GM23338 (cell line): ENCODE measurements around the gene MPRIP. TPM values are rescaled to one million over a fixed set of nuclear protein-coding genes. Genes with fewer than 3 reads are reported as not detected.
A peak's percentile ranks its signal among the peaks of the same experiment; 100 is the strongest.

Source experiments
- ATAC-seq: fragments of 200-7000 bp; cut with Tn5 transposase; 3 replicates; pipeline ENCODE4 v1.9.1; 2020
- DNase-seq: peaks from one replicate; pipeline ENCODE4 v3.0.0-alpha.2; 2015; ENCODE audit warnings: low spot score
- H2AFZ ChIP-seq: fragments of 200-600 bp; sonication (generic); 2 replicates; pipeline ENCODE4 v1.8.0; 2016; ENCODE audit warnings: antibody characterized with exemption, mild to moderate bottlenecking, moderate library complexity
- H3F3A ChIP-seq: fragments of 200-600 bp; sonication (generic); replicated peaks from 2 replicates; pipeline ENCODE4 v1.8.0; 2017; ENCODE audit warnings: antibody characterized with exemption, mixed run types, low read depth
- H3K27ac ChIP-seq: fragments of 200-600 bp; sonication (generic); 2 replicates; pipeline ENCODE4 v1.6.1; 2016; ENCODE audit warnings: low read depth
- H3K27me3 ChIP-seq: fragments of 200-600 bp; sonication (generic); 2 replicates; pipeline ENCODE4 v1.8.0; 2016; ENCODE audit warnings: mild to moderate bottlenecking, mixed run types, moderate library complexity; ENCODE audit not compliant: insufficient read depth
- H3K36me3 ChIP-seq: fragments of 200-600 bp; sonication (generic); 2 replicates; pipeline ENCODE4 v1.8.0; 2016; ENCODE audit warnings: mild to moderate bottlenecking; ENCODE audit not compliant: insufficient read depth
- H3K4me1 ChIP-seq: fragments of 200-600 bp; sonication (generic); 2 replicates; pipeline ENCODE4 v1.8.0; 2016; ENCODE audit warnings: mild to moderate bottlenecking, moderate library complexity; ENCODE audit not compliant: insufficient read depth
- H3K4me2 ChIP-seq: fragments of 200-600 bp; sonication (generic); 2 replicates; pipeline ENCODE4 v1.7.1; 2017; ENCODE audit warnings: mixed run types
- H3K4me3 ChIP-seq: fragments of 200-600 bp; sonication (generic); 2 replicates; pipeline ENCODE4 v1.6.1; 2016; ENCODE audit warnings: mixed run types
- H3K79me2 ChIP-seq: fragments of 200-600 bp; sonication (generic); replicated peaks from 2 replicates; pipeline ENCODE4 v1.8.0; 2017; ENCODE audit warnings: mild to moderate bottlenecking; ENCODE audit not compliant: insufficient read depth
- H3K9me2 ChIP-seq: fragments of 200-600 bp; sonication (generic); 2 replicates; pipeline ENCODE4 v1.8.0; 2017; ENCODE audit not compliant: insufficient read depth
- H4K20me1 ChIP-seq: fragments of 200-600 bp; sonication (generic); replicated peaks from 2 replicates; pipeline ENCODE4 v1.8.0; 2017; ENCODE audit warnings: mild to moderate bottlenecking; ENCODE audit not compliant: insufficient read depth
- H3K27ac Mint-ChIP-seq: 2 replicates; pipeline ENCODE4 v1.8.0; 2020; ENCODE audit warnings: inconsistent platforms, mild to moderate bottlenecking, moderate library complexity, mixed read lengths
- H3K27me3 Mint-ChIP-seq: 3 replicates; pipeline ENCODE4 v1.8.0; 2022; ENCODE audit warnings: low read depth, mild to moderate bottlenecking, moderate library complexity, mixed read lengths, inconsistent platforms; ENCODE audit not compliant: insufficient read depth, poor library complexity
- H3K36me3 Mint-ChIP-seq: 3 replicates; pipeline ENCODE4 v1.8.0; 2021; ENCODE audit warnings: low read depth, mild to moderate bottlenecking, inconsistent platforms, moderate library complexity, mixed read lengths
- H3K4me1 Mint-ChIP-seq: 3 replicates; pipeline ENCODE4 v1.8.0; 2020; ENCODE audit warnings: mild to moderate bottlenecking, inconsistent platforms, mixed read lengths
- H3K4me3 Mint-ChIP-seq: 3 replicates; pipeline ENCODE4 v1.8.0; 2021; ENCODE audit warnings: moderate library complexity, mild to moderate bottlenecking, inconsistent platforms, mixed read lengths
- H3K9me3 Mint-ChIP-seq: 3 replicates; pipeline ENCODE4 v1.8.0; 2020; ENCODE audit warnings: moderate library complexity, mild to moderate bottlenecking, inconsistent platforms, mixed read lengths
- CREB1 ChIP-seq: fragments of 250-450 bp; sonication (Bioruptor Pico); IDR thresholded peaks from 2 replicates; pipeline ENCODE4 v1.5.0; 2020; ENCODE audit warnings: low read depth, mild to moderate bottlenecking, moderate library complexity
- CTCF ChIP-seq, 2 experiments: fragments of 200-600 bp in 1 of 2; sonication (generic) in 1 of 2; conservative IDR thresholded peaks; 2 replicates each; pipeline versions ENCODE4 v1.5.1 to v1.6.1; 2016 to 2017; ENCODE audit warnings: antibody characterized with exemption in 2 of 2, low read depth in 2 of 2, mild to moderate bottlenecking in 2 of 2, moderate library complexity in 1 of 2
- ETS1 ChIP-seq: IDR thresholded peaks from 2 replicates; pipeline ENCODE4 v1.6.1; 2016; ENCODE audit warnings: antibody characterized with exemption
- JUNB ChIP-seq: IDR thresholded peaks from one replicate; pipeline ENCODE4 v1.6.1; 2016; ENCODE audit warnings: antibody characterized with exemption; ENCODE audit not compliant: unreplicated experiment
- REST ChIP-seq: IDR thresholded peaks from one replicate; pipeline ENCODE4 v1.6.1; 2018; ENCODE audit warnings: antibody characterized with exemption; ENCODE audit not compliant: unreplicated experiment
- polyA plus RNA-seq: library from polyadenylated mRNA; unstranded; fragments of >200 nt; fragmentation: Nextera tagmentation; extraction: Ambion mirVana; gene quantifications from 2 replicates; pipeline ENCODE4 v1.2.1, GENCODE V29; 2016
- total RNA-seq: library from RNA; depleted of rRNA; stranded (reverse); fragments of >200 nt; shearing (Covaris generic); gene quantifications from 2 replicates; pipeline ENCODE4 v1.2.3, GENCODE V29; 2014

Gene MPRIP
- total and polyA plus RNA-seq, 2 experiments from 2014 or later, result 39.3 to 113 TPM

- H3K4me3 Mint-ChIP-seq, result no peak overlapping the region
- H3K36me3 Mint-ChIP-seq, result peaks cover 45% of the 10 kb centered on the region
- no peak for TF ChIP-seq ETS1
- no peak for TF ChIP-seq CREB1
- TF ChIP-seq REST, result no peak
- DNase-seq (no peak), ATAC-seq (no peak)
- Histone ChIP-seq H3K27me3 (no peaks in the 10 kb centered on the region), H3K79me2 (no peaks in the 10 kb centered on the region), H3K27ac (no peak overlapping the region), H3K4me2 (no peak overlapping the region), H3K9me2 (no peaks in the 10 kb centered on the region), H3F3A (0 out of 2 replicates have a peak, but pooled peaks cover 3% of the 10 kb centered on the region), H4K20me1 (no peaks in the 10 kb centered on the region; the same call in 1 of the 2 replicates), H2AFZ (no peak overlapping the region), H3K4me1 (no peaks in the 10 kb centered on the region), H3K4me3 (no peak overlapping the region), H3K36me3 (peaks cover 11% of the 10 kb centered on the region; the same call in 1 of the 2 replicates)
- no peak overlapping the region for H3K27ac Mint-ChIP-seq
- H3K27me3 Mint-ChIP-seq, result peaks cover 9% of the 10 kb centered on the region
- H3K4me1 Mint-ChIP-seq, result no peaks in the 10 kb centered on the region
- H3K9me3 Mint-ChIP-seq, result no peaks in the 10 kb centered on the region
Measured at GRCh38 chr17:17214646-17215436, 172.6 kb downstream of the MPRIP start.

- DNase-seq, result no peak
- H3K9me2 ChIP-seq, result no peaks in the 10 kb centered on the region
- Mint-ChIP-seq H3K36me3 (peaks cover 50% of the 10 kb centered on the region), H3K27ac (peak overlapping the region; percentile 88), H3K4me1 (no peaks in the 10 kb centered on the region), H3K4me3 (no peak overlapping the region), H3K27me3 (peaks cover 8% of the 10 kb centered on the region), H3K9me3 (no peaks in the 10 kb centered on the region)
- H3K27me3 ChIP-seq, result no peaks in the 10 kb centered on the region
- peaks cover 11% of the 10 kb centered on the region; the same call in 1 of the 2 replicates for H3K36me3 ChIP-seq
- 0 out of 2 replicates have a peak, but pooled peaks cover 3% of the 10 kb centered on the region for H3F3A ChIP-seq
- peaks cover 6% of the 10 kb centered on the region; the same call in 1 of the 2 replicates for H4K20me1 ChIP-seq
- ATAC-seq, result no peak
- no peak overlapping the region for H3K4me2 ChIP-seq
- H2AFZ ChIP-seq, result no peak overlapping the region
- H3K4me3 ChIP-seq, result no peak overlapping the region
- H3K27ac ChIP-seq, result no peak overlapping the region
- no peaks in the 10 kb centered on the region for H3K79me2 ChIP-seq
- H3K4me1 ChIP-seq, result no peaks in the 10 kb centered on the region
- TF ChIP-seq ETS1 (no peak), CTCF (conservative IDR thresholded peaks at IDR 0.05; ENCODE audit: low read depth in 2 of 2) (no peak), JUNB (no peak)
Measured at GRCh38 chr17:17215575-17215974, 173.3 kb downstream of the MPRIP start.
